Gastroesophageal sphincter (tissue), 4 donors: Measurements from ENCODE around the gene CRYL1. TPM values are rescaled to one million over a fixed set of nuclear protein-coding genes. Genes with fewer than 3 reads are reported as not detected.

ENCODE experiments used
- ATAC-seq: fragments of 150-250 bp; one replicate; pipeline ENCODE4 v1.9.1; 2016; ENCODE audit warnings: mild to moderate bottlenecking, moderate library complexity
- H3K27ac ChIP-seq, 4 donors: fragments of 200-600 bp; sonication (generic) in 3 of 4; 1 replicate in 3 of 4; 2 replicates in 1 of 4; pipeline ENCODE4 v1.5.1; 2016 to 2019
- H3K27me3 ChIP-seq: fragments of 200-600 bp; sonication (generic); one replicate; pipeline ENCODE4 v1.5.1; 2019
- H3K36me3 ChIP-seq, 2 donors: fragments of 200-600 bp; sonication (generic); one replicate each; pipeline ENCODE4 v1.5.1; 2019; ENCODE audit warnings: control low read depth in 1 of 2
- H3K4me1 ChIP-seq, 3 donors: fragments of 200-600 bp; sonication (generic); 1 replicate in 2 of 3; 2 replicates in 1 of 3; pipeline ENCODE4 v1.5.1; 2016 to 2019; ENCODE audit warnings: control low read depth in 2 of 3
- H3K4me3 ChIP-seq, 2 donors: fragments of 200-600 bp; sonication (generic); one replicate each; pipeline ENCODE4 v1.5.1; 2019; ENCODE audit warnings: mild to moderate bottlenecking in 1 of 2, moderate library complexity in 1 of 2
- H3K9me3 ChIP-seq, 3 donors: fragments of 200-600 bp; sonication (generic); one replicate each; pipeline ENCODE4 v1.5.1; 2017 to 2019; ENCODE audit warnings: control low read depth in 2 of 3
- EP300 ChIP-seq: sonication (generic); formaldehyde crosslinking; IDR thresholded peaks from one replicate; pipeline ENCODE4 v1.6.1; 2017; ENCODE audit warnings: antibody characterized with exemption, mild to moderate bottlenecking
- POLR2A ChIP-seq, 2 donors: fragments of 450-650 bp; IDR thresholded peaks; one replicate each; pipeline ENCODE4 v1.6.1; 2017; ENCODE audit warnings: antibody characterized with exemption in 2 of 2, mild to moderate bottlenecking in 2 of 2, moderate library complexity in 1 of 2
- POLR2AphosphoS5 ChIP-seq: sonication (generic); formaldehyde crosslinking; IDR thresholded peaks from one replicate; pipeline ENCODE4 v1.6.1; 2017; ENCODE audit warnings: antibody characterized with exemption
- WGBS, 2 donors: methylation state at CpG; one replicate each; pipeline ENCODE4 v1.1.5; 2018; ENCODE audit warnings: low coverage in 1 of 2; 5-methylcytosine and 5-hydroxymethylcytosine counted together
- total RNA-seq, 4 donors: library from RNA; depleted of rRNA; stranded (reverse); fragments of >200 nt; gene quantifications; one replicate each; pipeline ENCODE4 v1.1.0, GENCODE V29; 2016
- TF ChIP-seq, protein P1 (sequence below), 4 experiments: fragments of 200-600 bp in 2 of 4; fragments of 450-650 bp in 2 of 4; sonication (generic) in 1 of 4; IDR thresholded peaks; one replicate each; pipeline ENCODE4 v1.5.1; 2017 to 2019; ENCODE audit warnings: antibody characterized with exemption in 4 of 4, mild to moderate bottlenecking in 2 of 4, moderate library complexity in 2 of 4

CRYL1 gene
- total RNA-seq, 4 donors from 2014 or later = 45.9 to 55.9 (median 47.0) TPM

DNA sequence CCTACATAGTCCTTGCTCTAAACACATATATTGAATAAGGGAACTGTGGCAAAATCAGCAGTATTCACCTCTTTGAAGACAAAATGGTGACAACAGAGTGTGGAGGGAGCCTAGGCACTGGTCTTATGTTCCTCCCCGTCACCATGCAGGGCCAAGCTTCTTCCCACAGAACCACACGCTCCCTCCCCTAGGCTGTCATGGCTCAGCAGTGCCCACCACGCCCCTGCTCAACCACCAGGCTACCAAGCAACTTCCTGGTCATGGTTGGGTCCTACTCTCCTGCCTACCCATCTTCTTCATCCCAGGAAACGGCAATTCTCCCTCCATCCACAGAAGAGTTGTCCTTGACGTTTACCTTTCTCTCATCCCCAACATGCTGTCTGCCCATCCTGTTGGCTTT lies 126.1 kb downstream of the CRYL1 start:
- WGBS, 2 donors = 78% methylated on average over 4 of the region's 5 CpGs; no CpG with 5 or more reads in 1 of the 2 donors
- TF ChIP-seq POLR2A (IDR thresholded peaks at IDR 0.05) (no peak), POLR2AphosphoS5 (no peak), EP300 (no peak)
- TF ChIP-seq, protein P1, sequence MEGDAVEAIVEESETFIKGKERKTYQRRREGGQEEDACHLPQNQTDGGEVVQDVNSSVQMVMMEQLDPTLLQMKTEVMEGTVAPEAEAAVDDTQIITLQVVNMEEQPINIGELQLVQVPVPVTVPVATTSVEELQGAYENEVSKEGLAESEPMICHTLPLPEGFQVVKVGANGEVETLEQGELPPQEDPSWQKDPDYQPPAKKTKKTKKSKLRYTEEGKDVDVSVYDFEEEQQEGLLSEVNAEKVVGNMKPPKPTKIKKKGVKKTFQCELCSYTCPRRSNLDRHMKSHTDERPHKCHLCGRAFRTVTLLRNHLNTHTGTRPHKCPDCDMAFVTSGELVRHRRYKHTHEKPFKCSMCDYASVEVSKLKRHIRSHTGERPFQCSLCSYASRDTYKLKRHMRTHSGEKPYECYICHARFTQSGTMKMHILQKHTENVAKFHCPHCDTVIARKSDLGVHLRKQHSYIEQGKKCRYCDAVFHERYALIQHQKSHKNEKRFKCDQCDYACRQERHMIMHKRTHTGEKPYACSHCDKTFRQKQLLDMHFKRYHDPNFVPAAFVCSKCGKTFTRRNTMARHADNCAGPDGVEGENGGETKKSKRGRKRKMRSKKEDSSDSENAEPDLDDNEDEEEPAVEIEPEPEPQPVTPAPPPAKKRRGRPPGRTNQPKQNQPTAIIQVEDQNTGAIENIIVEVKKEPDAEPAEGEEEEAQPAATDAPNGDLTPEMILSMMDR (IDR thresholded peaks at IDR 0.05) = no peak
- ATAC-seq = no peak

DNA sequence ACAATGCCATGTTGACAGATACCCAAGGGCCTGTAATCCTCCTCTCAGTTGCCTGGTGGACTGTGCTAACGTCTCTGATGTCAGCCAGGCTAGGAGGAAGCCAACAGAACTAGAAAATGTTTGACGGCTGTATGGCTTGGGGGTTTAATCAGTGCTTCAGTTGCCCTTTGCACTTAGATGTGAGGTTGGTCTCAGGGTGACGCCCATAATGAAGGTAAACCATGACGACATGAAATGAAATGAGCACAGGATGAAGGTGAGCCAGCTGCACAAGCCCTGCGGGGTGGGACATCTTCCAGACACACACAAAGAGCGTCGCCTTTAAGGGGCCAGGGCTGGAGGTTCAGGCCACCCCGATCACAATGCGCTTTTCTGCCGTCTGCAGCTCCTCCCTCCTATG lies 127.2 kb downstream of the CRYL1 start:
- H3K27me3 ChIP-seq = no peaks in the 10 kb centered on the region
- no peak overlapping the region for H3K4me3 ChIP-seq
- H3K9me3 ChIP-seq = no peaks in the 10 kb centered on the region
- no peaks in the 10 kb centered on the region for H3K4me1 ChIP-seq
- WGBS, 2 donors = 72 to 85% methylated on average over 5 to 8 of the region's 10 CpGs
- no peak for ATAC-seq
- H3K36me3 ChIP-seq = peaks cover 0 to 20% of the 10 kb centered on the region in 2 donors
- no peak for TF ChIP-seq POLR2A (IDR thresholded peaks at IDR 0.05)
- no peak for TF ChIP-seq POLR2AphosphoS5
- TF ChIP-seq, protein P1 (IDR thresholded peaks at IDR 0.05) = no peak
- no peak for TF ChIP-seq EP300
- H3K27ac ChIP-seq = no peak overlapping the region

More for the DNA sequence above, 126.1 kb downstream of the CRYL1 start:
- Histone ChIP-seq H3K27ac (no peak overlapping the region), H3K9me3 (no peaks in the 10 kb centered on the region), H3K36me3 (peaks cover 0 to 31% of the 10 kb centered on the region in 2 donors), H3K27me3 (no peaks in the 10 kb centered on the region), H3K4me1 (no peaks in the 10 kb centered on the region), H3K4me3 (no peak overlapping the region)

DNA sequence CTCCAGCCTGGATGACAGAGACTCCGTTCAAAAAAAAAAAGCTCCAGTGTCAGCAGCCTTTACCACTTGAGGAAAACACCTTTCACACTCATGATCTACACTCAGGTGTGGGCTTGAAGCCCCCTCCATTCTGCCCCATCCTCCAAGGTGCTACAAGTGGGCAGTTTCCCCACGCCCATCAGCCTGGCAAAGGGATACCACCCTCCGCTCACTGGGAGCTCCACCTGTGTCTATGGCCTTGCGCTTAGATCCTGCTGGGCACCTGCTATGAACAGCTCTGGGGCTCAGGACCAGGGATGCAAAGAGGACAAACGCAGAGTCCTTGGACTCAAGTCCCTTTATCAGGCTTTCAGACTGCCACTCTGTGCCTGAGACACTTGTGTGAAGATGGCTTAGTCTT lies 127.8 kb downstream of the CRYL1 start:
- ATAC-seq = no peak
- TF ChIP-seq, protein P1 (IDR thresholded peaks at IDR 0.05) = no peak
- no peak for TF ChIP-seq EP300
- TF ChIP-seq POLR2AphosphoS5 = no peak
- no peak for TF ChIP-seq POLR2A (IDR thresholded peaks at IDR 0.05)
- Histone ChIP-seq H3K27ac (no peak overlapping the region), H3K4me3 (no peak overlapping the region), H3K9me3 (no peaks in the 10 kb centered on the region), H3K4me1 (no peaks in the 10 kb centered on the region), H3K36me3 (peaks cover 0 to 15% of the 10 kb centered on the region in 2 donors), H3K27me3 (no peaks in the 10 kb centered on the region)
- WGBS, 2 donors = 94 to 100% methylated on average over 2 to 3 of the region's 5 CpGs

DNA sequence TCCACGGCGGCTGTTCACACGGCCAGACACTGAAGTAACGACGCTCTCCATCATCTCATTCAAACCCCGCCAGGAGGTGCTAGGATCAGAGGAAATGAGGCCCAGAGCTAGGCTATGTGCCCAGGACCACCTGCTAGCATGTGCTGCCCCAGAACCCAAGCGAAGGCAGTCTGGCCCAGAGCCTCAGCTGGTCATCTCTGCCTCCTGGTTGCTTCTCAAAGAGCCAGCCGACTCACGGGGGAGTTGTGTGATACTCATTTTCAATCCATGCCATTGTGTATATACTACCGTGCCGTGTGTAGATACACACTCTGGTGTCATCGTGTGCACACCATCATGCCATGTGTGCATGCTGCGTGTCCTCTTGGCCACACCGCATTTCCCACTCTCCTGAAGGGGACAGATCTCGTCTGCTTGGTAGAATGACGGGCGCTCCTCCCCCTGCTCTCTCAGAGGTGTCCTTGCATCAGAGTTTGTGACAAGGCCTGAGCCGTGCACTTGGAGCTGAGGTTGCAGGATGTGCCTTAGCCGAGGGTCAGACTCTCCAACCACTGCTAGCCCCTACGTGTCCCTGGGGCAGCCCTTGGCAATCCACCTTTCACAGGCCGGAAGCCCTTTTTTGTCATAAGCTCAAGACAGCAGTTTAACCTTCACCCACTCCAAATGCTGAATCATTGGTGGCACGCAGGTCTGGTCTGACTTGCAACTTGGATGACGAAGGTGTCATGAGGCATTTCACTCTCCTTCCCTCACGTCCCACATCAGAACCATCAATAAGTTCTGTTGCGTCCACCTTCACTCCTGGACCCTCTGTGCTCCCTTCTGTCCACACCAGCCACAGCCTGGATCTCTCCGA lies 130.4 kb downstream of the CRYL1 start:
- TF ChIP-seq POLR2A (IDR thresholded peaks at IDR 0.05) (no peak), EP300 (no peak), POLR2AphosphoS5 (no peak)
- TF ChIP-seq, protein P1 (IDR thresholded peaks at IDR 0.05) = no peak
- Histone ChIP-seq H3K4me3 (no peak overlapping the region), H3K27me3 (no peaks in the 10 kb centered on the region), H3K4me1 (no peaks in the 10 kb centered on the region), H3K27ac (no peak overlapping the region), H3K9me3 (no peaks in the 10 kb centered on the region), H3K36me3 (no peaks in the 10 kb centered on the region)
- 80% methylated on average over 5 of the region's 26 CpGs; no CpG with 5 or more reads in 1 of the 2 donors for WGBS, 2 donors
- no peak for ATAC-seq

DNA sequence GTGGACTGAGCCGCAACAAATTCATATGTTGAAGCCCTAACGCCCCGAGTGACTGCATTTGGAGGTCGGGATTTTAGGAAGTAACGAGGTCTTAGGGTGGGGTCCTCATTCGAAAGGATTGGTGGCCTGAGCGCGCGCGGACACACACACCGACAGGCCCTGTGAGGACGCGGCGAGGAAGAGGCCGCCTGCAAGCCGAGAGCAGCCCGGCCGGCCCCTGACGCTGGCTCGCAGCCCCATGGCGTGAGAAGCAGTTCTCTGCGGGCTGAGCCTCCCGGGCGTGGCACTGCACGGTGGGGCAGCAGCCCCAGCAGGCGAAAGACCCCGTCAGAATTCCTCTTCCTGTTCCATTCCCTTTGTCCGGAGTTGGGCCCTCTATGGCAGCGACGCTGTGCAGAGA lies 131.2 kb downstream of the CRYL1 start:
- Histone ChIP-seq H3K4me3 (no peak overlapping the region), H3K4me1 (no peaks in the 10 kb centered on the region), H3K27ac (no peak overlapping the region), H3K9me3 (no peaks in the 10 kb centered on the region), H3K27me3 (no peaks in the 10 kb centered on the region), H3K36me3 (no peaks in the 10 kb centered on the region)
- WGBS, 2 donors = 38 to 86% methylated on average over 1 to 3 of the region's 30 CpGs
- ATAC-seq = no peak
- TF ChIP-seq, protein P1 (IDR thresholded peaks at IDR 0.05) = no peak
- TF ChIP-seq POLR2A (IDR thresholded peaks at IDR 0.05) (no peak), POLR2AphosphoS5 (no peak), EP300 (no peak)
